ENCODE results near the gene MSH6.

The MSH6 gene

GRCh38 chr2:47833516-47833968, 50.6 kb downstream of the MSH6 start:
- Histone ChIP-seq H3K9ac (ENCODE audit: low read depth, low read length, poor library complexity, severe bottlenecking) (no peak overlapping the region), H3K79me2 (ENCODE audit: insufficient read depth, low read length) (peaks cover under 1% of the 10 kb centered on the region; the same call in 1 of the 2 replicates), H4K20me1 (ENCODE audit: insufficient read depth, low read length, poor library complexity, severe bottlenecking) (no peaks in the 10 kb centered on the region), H3K4me2 (ENCODE audit: low read depth, low read length, poor library complexity, severe bottlenecking) (no peak overlapping the region), H2AFZ (ENCODE audit: low read length) (no peak overlapping the region), H3F3A (ENCODE audit: low read depth) (no peaks in the 10 kb centered on the region), H3K27me3 (ENCODE audit: insufficient read depth, low read length, poor library complexity, severe bottlenecking) (no peaks in the 10 kb centered on the region), H3K36me3 (ENCODE audit: insufficient read depth, low read length) (peaks cover 98% of the 10 kb centered on the region), H3K9me3 (ENCODE audit: insufficient read depth, low read depth, low read length) (no peaks in the 10 kb centered on the region), H3K9me2 (replicated peaks; ENCODE audit: low read depth, low read length) (no peaks in the 10 kb centered on the region), H3K4me1 (ENCODE audit: insufficient read depth, low read length, poor library complexity, severe bottlenecking) (no peaks in the 10 kb centered on the region), H3K4me3 (ENCODE audit: low read length, poor library complexity, severe bottlenecking) (no peak overlapping the region)
- TF ChIP-seq, protein P1, sequence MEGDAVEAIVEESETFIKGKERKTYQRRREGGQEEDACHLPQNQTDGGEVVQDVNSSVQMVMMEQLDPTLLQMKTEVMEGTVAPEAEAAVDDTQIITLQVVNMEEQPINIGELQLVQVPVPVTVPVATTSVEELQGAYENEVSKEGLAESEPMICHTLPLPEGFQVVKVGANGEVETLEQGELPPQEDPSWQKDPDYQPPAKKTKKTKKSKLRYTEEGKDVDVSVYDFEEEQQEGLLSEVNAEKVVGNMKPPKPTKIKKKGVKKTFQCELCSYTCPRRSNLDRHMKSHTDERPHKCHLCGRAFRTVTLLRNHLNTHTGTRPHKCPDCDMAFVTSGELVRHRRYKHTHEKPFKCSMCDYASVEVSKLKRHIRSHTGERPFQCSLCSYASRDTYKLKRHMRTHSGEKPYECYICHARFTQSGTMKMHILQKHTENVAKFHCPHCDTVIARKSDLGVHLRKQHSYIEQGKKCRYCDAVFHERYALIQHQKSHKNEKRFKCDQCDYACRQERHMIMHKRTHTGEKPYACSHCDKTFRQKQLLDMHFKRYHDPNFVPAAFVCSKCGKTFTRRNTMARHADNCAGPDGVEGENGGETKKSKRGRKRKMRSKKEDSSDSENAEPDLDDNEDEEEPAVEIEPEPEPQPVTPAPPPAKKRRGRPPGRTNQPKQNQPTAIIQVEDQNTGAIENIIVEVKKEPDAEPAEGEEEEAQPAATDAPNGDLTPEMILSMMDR (conservative IDR thresholded peaks at IDR 0.05; ENCODE audit: low read length), result no peak
- no peak for TF ChIP-seq EZH2phosphoT487 (IDR thresholded peaks at IDR 0.05; ENCODE audit: borderline replicate concordance)

DNA sequence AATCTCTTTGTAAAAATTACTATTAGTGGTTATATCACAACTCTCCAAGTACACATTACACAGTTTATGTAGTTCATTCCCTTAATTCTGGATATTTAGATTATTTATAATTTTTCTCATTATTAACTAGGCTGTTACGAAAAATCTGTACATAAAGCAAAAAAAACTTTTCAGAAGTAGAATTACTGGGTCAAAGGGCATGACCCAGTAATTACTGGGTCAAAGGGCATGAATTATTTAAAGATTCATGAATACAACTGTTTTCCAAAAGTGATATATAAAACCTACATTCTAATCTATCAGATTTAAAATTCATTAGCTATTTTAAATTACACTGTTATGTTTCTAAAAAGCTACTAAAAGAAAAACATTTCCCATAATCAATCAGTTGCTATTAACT, 55.3 kb downstream of the MSH6 start:
- H2AFZ ChIP-seq (ENCODE audit: low read length), result no peak overlapping the region
- TF ChIP-seq EZH2phosphoT487 (IDR thresholded peaks at IDR 0.05; ENCODE audit: borderline replicate concordance), result no peak
- TF ChIP-seq, protein P1 (conservative IDR thresholded peaks at IDR 0.05; ENCODE audit: low read length), result no peak
- peaks cover 39% of the 10 kb centered on the region for H3K79me2 ChIP-seq (ENCODE audit: insufficient read depth, low read length)
- H3K9me2 ChIP-seq (replicated peaks; ENCODE audit: low read depth, low read length), result no peaks in the 10 kb centered on the region
- peaks cover 64% of the 10 kb centered on the region for H3K36me3 ChIP-seq (ENCODE audit: insufficient read depth, low read length)
- H3F3A ChIP-seq (ENCODE audit: low read depth), result no peaks in the 10 kb centered on the region
- no peaks in the 10 kb centered on the region for H3K4me1 ChIP-seq (ENCODE audit: insufficient read depth, low read length, poor library complexity, severe bottlenecking)
- no peak overlapping the region for H3K4me2 ChIP-seq (ENCODE audit: low read depth, low read length, poor library complexity, severe bottlenecking)
- H3K9ac ChIP-seq (ENCODE audit: low read depth, low read length, poor library complexity, severe bottlenecking), result no peak overlapping the region
- peaks cover 17% of the 10 kb centered on the region for H4K20me1 ChIP-seq (ENCODE audit: insufficient read depth, low read length, poor library complexity, severe bottlenecking)
- H3K27me3 ChIP-seq (ENCODE audit: insufficient read depth, low read length, poor library complexity, severe bottlenecking), result no peaks in the 10 kb centered on the region
- no peak overlapping the region for H3K4me3 ChIP-seq (ENCODE audit: low read length, poor library complexity, severe bottlenecking)
- no peaks in the 10 kb centered on the region for H3K9me3 ChIP-seq (ENCODE audit: insufficient read depth, low read depth, low read length)

- H3K4me2 ChIP-seq (ENCODE audit: low read depth, low read length, poor library complexity, severe bottlenecking), result no peak overlapping the region
- H3K4me3 ChIP-seq (ENCODE audit: low read length, poor library complexity, severe bottlenecking), result no peak overlapping the region
- H3K4me1 ChIP-seq (ENCODE audit: insufficient read depth, low read length, poor library complexity, severe bottlenecking), result no peaks in the 10 kb centered on the region
- peaks cover 21% of the 10 kb centered on the region for H4K20me1 ChIP-seq (ENCODE audit: insufficient read depth, low read length, poor library complexity, severe bottlenecking)
- no peak overlapping the region for H3K9ac ChIP-seq (ENCODE audit: low read depth, low read length, poor library complexity, severe bottlenecking)
- no peaks in the 10 kb centered on the region for H3K9me3 ChIP-seq (ENCODE audit: insufficient read depth, low read depth, low read length)
- no peaks in the 10 kb centered on the region for H3K27me3 ChIP-seq (ENCODE audit: insufficient read depth, low read length, poor library complexity, severe bottlenecking)
- no peak overlapping the region for H2AFZ ChIP-seq (ENCODE audit: low read length)
- no peak for TF ChIP-seq EZH2phosphoT487 (IDR thresholded peaks at IDR 0.05; ENCODE audit: borderline replicate concordance)
- TF ChIP-seq, protein P1 (conservative IDR thresholded peaks at IDR 0.05; ENCODE audit: low read length), result no peak
- H3K79me2 ChIP-seq (ENCODE audit: insufficient read depth, low read length), result peaks cover 43% of the 10 kb centered on the region
- no peaks in the 10 kb centered on the region for H3F3A ChIP-seq (ENCODE audit: low read depth)
- no peaks in the 10 kb centered on the region for H3K9me2 ChIP-seq (replicated peaks; ENCODE audit: low read depth, low read length)
- peaks cover 60% of the 10 kb centered on the region for H3K36me3 ChIP-seq (ENCODE audit: insufficient read depth, low read length)
These were observed 55.7 kb downstream of the MSH6 start for GRCh38 chr2:47838686-47839085.
